Neuron (in vitro differentiated cells): ENCODE measurements around the gene MED14.

Source experiments
- H2AFZ ChIP-seq: one replicate; pipeline ENCODE4 v1.6.1; 2013; ENCODE audit warnings: low read depth, mild to moderate bottlenecking, inconsistent platforms, low read length, moderate library complexity
- H3K27me3 ChIP-seq: one replicate; pipeline ENCODE4 v1.6.1; 2013; ENCODE audit warnings: low read length; ENCODE audit not compliant: insufficient read depth
- H3K36me3 ChIP-seq: one replicate; pipeline ENCODE4 v1.6.1; 2013; ENCODE audit warnings: low read length; ENCODE audit not compliant: insufficient read depth
- H3K4me1 ChIP-seq: one replicate; pipeline ENCODE4 v1.6.1; 2013; ENCODE audit warnings: low read length; ENCODE audit not compliant: insufficient read depth
- H3K4me3 ChIP-seq: 2 replicates; pipeline ENCODE4 v1.5.1; 2013; ENCODE audit warnings: mild to moderate bottlenecking, low read length, moderate library complexity
- H3K9me3 ChIP-seq: one replicate; pipeline ENCODE4 v1.6.1; 2013; ENCODE audit warnings: low read length

The MED14 gene

DNA sequence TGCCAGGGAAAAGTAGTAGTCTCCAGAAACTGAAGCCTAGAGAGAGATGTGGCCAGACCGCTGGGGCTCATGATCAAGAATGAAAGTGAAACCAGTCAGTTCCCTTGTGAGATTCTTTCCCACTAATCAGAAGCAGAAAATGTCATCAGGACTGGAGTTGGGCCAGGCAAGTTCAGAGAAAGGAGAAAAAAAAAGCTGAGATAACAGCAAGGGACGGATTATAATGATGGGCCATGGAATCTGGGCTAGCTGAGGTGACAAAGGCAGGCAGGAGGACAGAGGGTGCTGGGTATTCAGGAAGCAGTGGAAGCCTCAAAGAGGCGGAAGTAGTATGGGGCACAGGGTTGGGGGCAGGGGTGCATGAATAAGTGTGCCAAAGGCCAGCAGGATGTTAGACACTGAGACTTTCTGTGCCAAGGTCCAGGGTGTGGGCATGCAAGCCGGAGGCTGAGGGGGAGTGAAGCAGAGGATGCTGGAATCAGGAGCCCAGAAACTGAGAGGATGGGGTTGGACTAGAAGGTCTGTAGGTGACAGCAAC is 90.5 kb downstream of the MED14 start:
- peaks cover under 1% of the 10 kb centered on the region for H3K36me3 ChIP-seq
- H3K27me3 ChIP-seq, result no peaks in the 10 kb centered on the region
- H3K4me1 ChIP-seq, result peaks cover 11% of the 10 kb centered on the region
- H3K4me3 ChIP-seq, result no peak overlapping the region
- H3K9me3 ChIP-seq, result no peaks in the 10 kb centered on the region
- no peak overlapping the region for H2AFZ ChIP-seq

DNA sequence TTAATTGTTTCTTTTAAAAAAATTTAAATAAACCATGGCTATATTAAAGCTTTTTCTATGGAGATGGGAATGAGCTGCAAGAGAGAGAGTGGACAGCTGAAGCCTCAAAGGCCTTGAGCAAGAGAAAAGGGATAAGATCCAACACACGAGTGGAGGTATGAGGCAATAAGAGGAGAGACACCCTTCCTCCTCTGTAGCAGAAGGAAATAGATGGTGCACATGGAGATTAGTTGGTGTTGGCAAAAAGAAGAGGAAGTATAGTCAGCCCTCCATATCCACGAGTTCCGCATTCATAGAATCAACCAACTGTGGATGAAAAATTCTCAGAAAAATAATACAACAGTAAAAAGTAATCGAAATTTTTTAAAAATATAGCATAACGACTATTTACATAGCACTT is 91.2 kb downstream of the MED14 start:
- Histone ChIP-seq H2AFZ (no peak overlapping the region), H3K27me3 (no peaks in the 10 kb centered on the region), H3K4me3 (no peak overlapping the region), H3K9me3 (no peaks in the 10 kb centered on the region), H3K4me1 (peaks cover 11% of the 10 kb centered on the region), H3K36me3 (peaks cover 6% of the 10 kb centered on the region)

DNA sequence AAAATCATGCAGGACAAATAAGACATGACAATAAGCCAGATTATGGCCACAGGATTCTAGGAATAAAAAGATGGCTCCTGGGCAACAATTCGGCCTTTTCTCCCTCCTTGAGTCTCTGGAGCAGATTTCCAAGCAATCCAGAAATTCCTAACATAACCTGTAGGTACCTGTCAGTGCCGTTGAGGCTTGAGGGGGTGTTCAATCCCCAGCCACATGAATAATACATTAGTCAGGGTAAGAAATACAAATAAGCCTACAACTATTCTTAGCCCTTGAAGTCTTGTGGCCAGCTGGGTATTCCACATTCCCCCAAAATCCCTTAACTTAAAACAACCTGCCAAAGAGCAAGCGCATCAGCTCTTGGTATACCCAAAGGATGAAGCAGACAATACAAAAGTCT is 97.7 kb downstream of the MED14 start:
- Histone ChIP-seq H3K4me1 (no peaks in the 10 kb centered on the region), H3K36me3 (peaks cover 23% of the 10 kb centered on the region), H3K4me3 (no peak overlapping the region), H2AFZ (no peak overlapping the region), H3K27me3 (no peaks in the 10 kb centered on the region), H3K9me3 (no peaks in the 10 kb centered on the region)

DNA sequence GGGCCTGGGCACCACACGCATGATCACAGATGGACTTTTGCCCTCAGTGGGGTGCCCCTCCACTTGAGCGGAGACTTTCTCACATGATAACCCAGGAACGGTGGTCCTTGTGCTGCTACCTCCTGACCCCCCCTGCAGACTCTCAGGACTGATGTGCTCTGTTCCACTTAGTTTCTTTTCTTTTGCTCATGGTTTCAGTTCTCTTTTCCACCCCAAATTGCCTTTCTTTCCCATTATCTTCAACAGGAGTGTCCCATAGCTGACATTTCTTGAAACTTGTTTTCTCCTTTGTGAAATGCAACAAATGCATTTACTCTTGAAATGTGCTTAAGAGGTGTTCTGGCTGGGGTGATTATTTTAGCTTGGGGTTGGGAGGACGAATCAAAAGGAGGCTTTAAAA is 103.1 kb downstream of the MED14 start:
- H3K4me1 ChIP-seq, result no peaks in the 10 kb centered on the region
- peaks cover 18% of the 10 kb centered on the region for H3K36me3 ChIP-seq
- no peaks in the 10 kb centered on the region for H3K9me3 ChIP-seq
- no peak overlapping the region for H2AFZ ChIP-seq
- no peak overlapping the region for H3K4me3 ChIP-seq
- H3K27me3 ChIP-seq, result no peaks in the 10 kb centered on the region

DNA sequence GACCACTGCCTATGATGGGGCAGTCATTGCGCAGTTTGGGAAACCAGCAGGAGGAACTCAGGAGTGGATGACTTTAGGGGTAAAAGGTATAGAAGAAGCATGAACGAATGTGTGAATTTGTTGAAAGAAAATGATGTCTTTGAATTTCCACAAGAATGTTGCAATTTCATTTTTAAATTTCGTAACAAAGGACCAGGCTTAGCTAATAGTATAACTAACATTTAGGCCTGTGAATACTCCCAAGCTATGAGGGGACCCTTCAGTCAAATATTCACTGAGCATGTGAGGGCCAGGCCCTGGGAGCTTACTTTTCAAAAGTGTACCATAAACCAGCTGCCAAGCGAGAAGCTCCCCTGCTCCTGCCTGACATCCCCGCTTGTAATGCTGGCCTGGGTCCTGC is 106.8 kb downstream of the MED14 start:
- no peak overlapping the region for H3K4me3 ChIP-seq
- H2AFZ ChIP-seq, result no peak overlapping the region
- no peaks in the 10 kb centered on the region for H3K4me1 ChIP-seq
- H3K27me3 ChIP-seq, result no peaks in the 10 kb centered on the region
- H3K36me3 ChIP-seq, result peaks cover 8% of the 10 kb centered on the region
- H3K9me3 ChIP-seq, result peaks cover 1% of the 10 kb centered on the region

DNA sequence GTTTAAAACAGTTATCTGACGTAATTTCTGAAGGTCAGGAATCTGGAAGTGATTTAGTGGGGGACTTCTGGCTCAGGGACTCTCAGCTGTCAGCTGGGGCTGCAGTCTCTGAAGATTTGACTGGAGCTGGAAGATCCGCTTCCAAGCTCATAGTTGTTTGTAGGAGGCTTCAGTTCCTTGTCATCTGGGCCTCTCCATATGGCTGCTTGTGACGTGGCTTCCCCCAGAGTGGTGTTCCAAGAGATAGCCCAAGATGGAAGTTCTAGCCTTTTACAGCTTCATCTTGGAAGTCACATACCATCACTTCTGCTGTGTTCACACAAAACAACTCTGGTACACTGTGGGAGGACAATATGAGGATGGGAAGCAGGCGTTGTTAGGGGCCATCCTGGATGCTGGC is 110.0 kb downstream of the MED14 start:
- Histone ChIP-seq H2AFZ (no peak overlapping the region), H3K9me3 (peaks cover 2% of the 10 kb centered on the region), H3K36me3 (peaks cover 6% of the 10 kb centered on the region), H3K4me3 (no peak overlapping the region), H3K4me1 (no peaks in the 10 kb centered on the region), H3K27me3 (no peaks in the 10 kb centered on the region)

DNA sequence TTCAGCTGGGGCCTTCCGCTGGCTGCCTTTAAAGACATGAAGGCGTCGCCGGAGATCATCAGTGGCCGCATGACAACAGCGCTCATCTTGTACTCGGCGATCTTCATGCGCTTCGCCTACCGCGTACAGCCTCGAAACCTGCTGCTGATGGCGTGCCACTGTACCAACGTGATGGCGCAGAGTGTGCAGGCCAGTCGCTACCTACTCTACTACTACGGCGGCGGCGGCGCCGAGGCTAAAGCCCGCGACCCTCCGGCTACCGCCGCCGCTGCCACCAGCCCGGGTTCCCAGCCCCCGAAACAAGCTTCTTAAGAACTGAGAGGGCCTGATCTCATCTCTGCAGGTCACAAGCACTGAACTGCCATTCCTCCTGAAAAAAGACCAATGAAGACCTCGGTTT is 111.7 kb downstream of the MED14 start:
- no peaks in the 10 kb centered on the region for H3K4me1 ChIP-seq
- H3K36me3 ChIP-seq, result peaks cover 3% of the 10 kb centered on the region
- no peaks in the 10 kb centered on the region for H3K27me3 ChIP-seq

DNA sequence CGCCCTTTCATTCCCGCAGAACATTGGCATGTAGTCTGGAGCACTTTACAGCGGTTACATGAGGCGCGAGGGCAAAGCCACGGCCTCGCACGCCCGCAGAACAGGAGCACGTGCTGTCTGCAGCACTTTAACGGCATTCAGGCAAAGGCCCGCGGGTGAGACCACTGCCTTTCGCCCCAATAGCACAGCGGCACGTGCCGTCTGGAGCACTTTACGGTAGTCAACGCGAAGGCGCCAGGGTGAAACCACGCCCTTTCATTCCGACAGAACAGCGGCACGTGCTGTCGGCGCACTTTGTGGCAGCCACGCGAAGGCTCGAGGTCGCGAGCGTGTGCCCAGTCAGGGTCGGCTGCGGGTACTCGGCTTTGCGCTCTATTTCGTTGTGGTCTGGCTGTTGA is 112.2 kb downstream of the MED14 start, which contains the start of gene MPC1L:
TSS of gene MPC1L (plus strand) at position 290 of the 398 bp plus-strand sequence. CDS start 138 bp downstream, outside the sequence.
- H3K27me3 ChIP-seq, result no peaks in the 10 kb centered on the region
- H3K4me1 ChIP-seq, result peaks cover under 1% of the 10 kb centered on the region
- peaks cover under 1% of the 10 kb centered on the region for H3K36me3 ChIP-seq
- no peak within 1 kb of the TSS for H3K4me3 ChIP-seq
- no peak within 1 kb of the TSS for H2AFZ ChIP-seq
- H3K9me3 ChIP-seq, result peaks cover 2% of the 10 kb centered on the region

More for the DNA sequence above, 111.7 kb downstream of the MED14 start:
- no peak overlapping the region for H3K4me3 ChIP-seq
- H2AFZ ChIP-seq, result no peak overlapping the region
- peaks cover 2% of the 10 kb centered on the region for H3K9me3 ChIP-seq

DNA sequence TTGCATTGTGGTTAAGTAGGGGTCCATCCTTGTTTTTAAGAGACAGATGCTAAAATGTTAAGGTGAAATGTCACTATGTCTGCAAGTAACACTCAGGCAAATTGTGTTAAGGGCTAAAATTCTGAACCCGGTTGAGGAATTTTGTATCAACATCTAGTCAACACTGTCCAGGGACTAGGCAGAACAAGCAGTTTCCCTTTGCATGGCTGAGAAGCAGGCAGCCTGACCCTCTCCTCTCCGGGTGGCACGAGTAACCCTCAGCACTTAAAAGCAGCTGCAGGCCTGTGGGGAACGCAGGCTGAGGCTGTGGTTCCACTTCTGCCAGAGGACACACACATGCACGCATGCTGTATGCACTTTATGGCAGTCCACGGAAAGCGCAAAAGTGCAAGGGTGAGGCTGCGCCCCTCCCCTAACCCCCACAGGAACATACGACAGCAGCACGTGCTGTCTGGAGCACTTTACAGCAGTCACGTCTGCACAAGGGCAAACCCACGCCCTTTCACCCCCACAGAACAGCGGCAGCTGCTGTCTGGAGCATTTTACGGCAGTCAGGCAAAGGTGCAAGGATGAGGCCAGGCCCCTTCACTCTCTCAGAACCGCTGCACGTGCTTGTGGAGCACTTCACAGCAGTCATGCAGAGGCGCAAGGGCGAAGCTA is 112.7 kb downstream of the MED14 start:
- Histone ChIP-seq H2AFZ (no peak overlapping the region), H3K4me1 (peaks cover 5% of the 10 kb centered on the region), H3K36me3 (no peaks in the 10 kb centered on the region), H3K9me3 (peaks cover 2% of the 10 kb centered on the region), H3K4me3 (no peak overlapping the region), H3K27me3 (no peaks in the 10 kb centered on the region)

DNA sequence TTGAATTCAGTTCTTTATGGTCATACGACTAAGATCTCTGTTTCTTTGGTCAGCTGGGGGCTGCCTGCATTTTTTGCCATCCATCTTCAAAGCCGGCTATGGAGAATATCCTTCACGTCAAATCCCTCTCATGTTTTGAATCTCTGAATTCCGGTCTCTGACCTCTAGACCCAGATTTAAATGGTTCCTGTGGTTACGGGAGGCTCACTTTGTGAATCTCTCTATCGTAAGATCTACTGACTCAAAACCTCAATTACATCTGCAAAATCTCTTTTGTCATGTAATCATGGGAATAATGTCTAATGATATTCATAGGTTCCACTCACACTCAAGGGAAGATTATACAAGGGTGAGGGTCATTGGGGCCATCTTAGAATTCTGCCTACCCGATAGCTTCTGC is 117.8 kb downstream of the MED14 start:
- no peaks in the 10 kb centered on the region for H3K9me3 ChIP-seq
- no peaks in the 10 kb centered on the region for H3K36me3 ChIP-seq
- H2AFZ ChIP-seq, result no peak overlapping the region
- H3K4me3 ChIP-seq, result no peak overlapping the region
- H3K4me1 ChIP-seq, result peaks cover 10% of the 10 kb centered on the region
- H3K27me3 ChIP-seq, result no peaks in the 10 kb centered on the region

DNA sequence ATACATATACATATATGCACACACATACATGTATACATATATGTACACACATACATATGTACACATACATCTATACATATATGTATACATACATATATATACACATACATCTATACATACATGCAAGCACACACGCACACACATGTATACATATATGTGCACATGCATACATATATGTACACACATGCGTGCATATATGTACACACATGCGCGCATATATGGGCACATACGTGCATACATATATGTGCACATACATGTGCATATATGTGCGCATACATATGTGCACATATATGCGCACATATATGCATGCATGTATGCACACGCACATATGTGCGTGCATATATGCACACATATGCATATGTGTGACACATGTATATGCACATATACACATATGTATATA is 119.4 kb downstream of the MED14 start:
- H3K4me3 ChIP-seq, result no peak overlapping the region
- H3K4me1 ChIP-seq, result peaks cover 10% of the 10 kb centered on the region
- H3K36me3 ChIP-seq, result no peaks in the 10 kb centered on the region
- no peaks in the 10 kb centered on the region for H3K9me3 ChIP-seq
- no peaks in the 10 kb centered on the region for H3K27me3 ChIP-seq
- no peak overlapping the region for H2AFZ ChIP-seq

DNA sequence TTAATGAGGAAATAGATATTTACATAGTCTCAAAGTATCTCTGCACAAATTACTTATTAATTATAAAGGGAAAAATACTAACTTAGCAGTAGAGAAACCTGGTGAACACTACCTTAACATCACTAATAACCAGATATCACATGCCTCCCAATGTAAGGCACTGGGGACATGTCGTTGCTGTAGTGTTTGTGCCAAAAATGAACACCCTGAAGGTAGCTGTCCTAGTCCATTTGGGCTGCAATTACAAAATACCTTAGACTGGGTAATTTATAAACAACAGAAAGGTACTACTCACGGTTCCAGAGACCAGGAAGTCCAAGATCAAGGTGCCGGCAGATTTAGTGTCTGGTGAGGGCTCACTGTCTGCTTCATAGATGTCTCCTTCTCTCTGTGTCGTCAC is 122.8 kb downstream of the MED14 start:
- H3K9me3 ChIP-seq, result no peaks in the 10 kb centered on the region
- no peaks in the 10 kb centered on the region for H3K27me3 ChIP-seq
- no peak overlapping the region for H3K4me3 ChIP-seq
- no peaks in the 10 kb centered on the region for H3K36me3 ChIP-seq
- no peak overlapping the region for H2AFZ ChIP-seq
- H3K4me1 ChIP-seq, result peaks cover 4% of the 10 kb centered on the region

DNA sequence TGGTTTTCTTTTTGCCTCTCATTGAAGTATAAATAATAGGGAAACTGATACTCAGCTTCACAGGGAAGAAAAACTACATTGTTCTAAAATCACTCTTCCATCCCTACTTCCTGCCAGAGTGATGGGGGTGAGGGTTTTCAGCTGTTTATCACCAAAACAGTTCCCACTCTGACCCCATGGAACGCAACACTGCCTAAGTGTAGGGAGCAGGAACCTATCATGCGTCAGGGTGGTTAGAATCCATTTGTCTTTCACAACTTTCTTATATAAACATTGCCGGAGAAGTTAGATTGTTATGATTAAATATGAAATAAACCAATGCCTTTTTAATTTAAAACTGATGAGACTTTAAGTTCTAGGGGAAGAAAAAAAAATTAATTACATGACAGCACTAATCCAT is 128.0 kb downstream of the MED14 start:
- Histone ChIP-seq H3K27me3 (no peaks in the 10 kb centered on the region), H3K9me3 (no peaks in the 10 kb centered on the region), H2AFZ (no peak overlapping the region), H3K36me3 (peaks cover 5% of the 10 kb centered on the region), H3K4me1 (no peaks in the 10 kb centered on the region), H3K4me3 (no peak overlapping the region)

DNA sequence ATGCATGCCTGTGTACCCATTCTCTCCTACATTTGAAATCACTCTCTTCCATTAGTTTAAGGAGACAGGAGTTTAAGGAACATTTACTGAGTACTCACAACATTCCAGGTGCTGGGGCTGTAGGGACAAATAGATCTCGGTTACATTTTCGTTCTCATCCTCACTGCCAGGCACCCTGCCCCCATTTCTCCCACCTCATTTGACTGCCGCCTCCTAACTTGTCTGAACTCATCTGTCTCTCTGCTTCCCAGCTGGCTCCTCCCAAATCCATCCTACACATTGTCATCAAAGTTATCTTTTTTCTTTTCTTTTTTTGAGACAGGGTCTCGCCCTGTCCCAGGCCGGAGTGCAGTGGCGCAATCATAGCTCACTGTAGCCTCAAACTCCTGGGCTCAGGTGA is 131.9 kb downstream of the MED14 start:
- Histone ChIP-seq H3K4me3 (no peak overlapping the region), H2AFZ (no peak overlapping the region), H3K9me3 (no peaks in the 10 kb centered on the region), H3K4me1 (no peaks in the 10 kb centered on the region), H3K27me3 (no peaks in the 10 kb centered on the region), H3K36me3 (peaks cover 11% of the 10 kb centered on the region)
